SK-N-SH (cell line): ENCODE data around the gene SERPINB2. TPM values are rescaled to one million over a fixed set of nuclear protein-coding genes. Genes with fewer than 3 reads are reported as not detected.

Source experiments
- CTCF ChIA-PET: fragments of 300-600, 350-600 bp; formaldehyde crosslinking; extraction: SDS; loops from one replicate; lab custom pipeline; 2021; lab: Yijun Ruan, JAX
- POLR2A ChIA-PET: fragments of 350-600 bp; sonication (Branson Sonifier 250); formaldehyde crosslinking; extraction: SDS; loops from one replicate; lab custom pipeline; 2020; ENCODE audit warnings: antibody characterized with exemption, inconsistent platforms; lab: Yijun Ruan, JAX
- DNase-seq: peaks from one replicate; pipeline ENCODE4 v3.0.0; 2012
- H2AFZ ChIP-seq: fragments of 200-600 bp; sonication (generic); 2 replicates; pipeline ENCODE4 v1.8.1; 2016; ENCODE audit warnings: antibody characterized with exemption, mild to moderate bottlenecking, low read depth
- H3F3A ChIP-seq: fragments of 200-600 bp; sonication (generic); replicated peaks from 2 replicates; pipeline ENCODE3; 2016; ENCODE audit warnings: antibody characterized with exemption, mild to moderate bottlenecking; ENCODE audit not compliant: insufficient read depth
- H3K27ac ChIP-seq, 2 experiments: fragments of 200-500 bp in 1 of 2; fragments of 200-600 bp in 1 of 2; sonication (Bioruptor generic) in 1 of 2; sonication (generic), shearing (Covaris generic) in 1 of 2; 2 replicates each; pipeline versions ENCODE4 v1.5.1 to v1.6.1; 2014 to 2016; ENCODE audit warnings: low read depth in 2 of 2, inconsistent platforms in 1 of 2, low read length in 1 of 2, mild to moderate bottlenecking in 1 of 2, mixed read lengths in 1 of 2
- H3K27me3 ChIP-seq: fragments of 200-600 bp; sonication (generic), shearing (Covaris generic); 2 replicates; pipeline ENCODE4 v1.6.1; 2016; ENCODE audit warnings: mixed run types; ENCODE audit not compliant: insufficient read depth
- H3K36me3 ChIP-seq, 2 experiments: fragments of 200-500 bp in 1 of 2; fragments of 200-600 bp in 1 of 2; sonication (Bioruptor generic) in 1 of 2; sonication (generic) in 1 of 2; replicated peaks in 1 of 2; 2 replicates each; pipeline versions ENCODE3 to v1.5.1; 2014 to 2016; ENCODE audit warnings: low read length in 1 of 2, mild to moderate bottlenecking in 1 of 2; ENCODE audit not compliant: insufficient read depth in 2 of 2, control insufficient read depth in 1 of 2
- H3K4me1 ChIP-seq, 2 experiments: fragments of 200-500 bp in 1 of 2; fragments of 200-600 bp in 1 of 2; sonication (Bioruptor generic) in 1 of 2; sonication (generic), shearing (Covaris generic) in 1 of 2; 2 replicates each; pipeline versions ENCODE4 v1.5.1 to v1.6.1; 2014 to 2016; ENCODE audit warnings: low read depth in 1 of 2, low read length in 1 of 2, mixed run types in 1 of 2; ENCODE audit not compliant: insufficient read depth in 2 of 2, control insufficient read depth in 1 of 2
- H3K4me2 ChIP-seq: fragments of 200-600 bp; sonication (generic), shearing (Covaris generic); 2 replicates; pipeline ENCODE4 v1.6.1; 2017; ENCODE audit warnings: mixed run types
- H3K4me3 ChIP-seq, 2 experiments: fragments of 200-500 bp in 1 of 2; fragments of 200-600 bp in 1 of 2; sonication (Bioruptor generic) in 1 of 2; sonication (generic), shearing (Covaris generic) in 1 of 2; 2 replicates each; pipeline versions ENCODE4 v1.5.1 to v1.8.1; 2014 to 2016; ENCODE audit warnings: low read depth in 2 of 2, inconsistent platforms in 1 of 2, low read length in 1 of 2, mild to moderate bottlenecking in 1 of 2, mixed read lengths in 1 of 2, moderate library complexity in 1 of 2
- H3K79me2 ChIP-seq: fragments of 200-600 bp; sonication (generic); 2 replicates; pipeline ENCODE4 v1.8.1; 2017; ENCODE audit warnings: mild to moderate bottlenecking; ENCODE audit not compliant: insufficient read depth
- H3K9ac ChIP-seq: fragments of 200-600 bp; sonication (generic); 2 replicates; pipeline ENCODE4 v1.6.1; 2017; ENCODE audit warnings: mixed run types
- H3K9me2 ChIP-seq: fragments of 200-600 bp; sonication (generic); 2 replicates; pipeline ENCODE4 v1.6.1; 2017; ENCODE audit warnings: mixed run types
- H3K9me3 ChIP-seq: fragments of 200-600 bp; sonication (generic); 2 replicates; pipeline ENCODE4 v1.6.1; 2017; ENCODE audit warnings: mixed run types, mild to moderate bottlenecking, moderate library complexity
- H4K20me1 ChIP-seq: fragments of 200-600 bp; sonication (generic); 2 replicates; pipeline ENCODE4 v1.6.1; 2017; ENCODE audit warnings: mild to moderate bottlenecking, mixed run types; ENCODE audit not compliant: insufficient read depth
- CHD2 ChIP-seq: fragments of 150-350 bp; IDR thresholded peaks from 2 replicates; pipeline ENCODE4 v1.6.1; 2018; ENCODE audit warnings: low read length; ENCODE audit not compliant: partially characterized antibody
- ELF1 ChIP-seq: IDR thresholded peaks from 2 replicates; pipeline ENCODE4 v1.4.0; 2012
- EP300 ChIP-seq, 2 experiments: IDR thresholded peaks; 2 replicates each; pipeline versions ENCODE4 v1.4.0 to v1.6.1; 2012; ENCODE audit warnings: borderline replicate concordance in 1 of 2, low read depth in 1 of 2, low read length in 1 of 2
- EZH2phosphoT487 ChIP-seq: fragments of 200-600 bp; sonication (generic); IDR thresholded peaks from 2 replicates; pipeline ENCODE4 v1.6.1; 2017; ENCODE audit warnings: low read depth, mixed run types, mild to moderate bottlenecking, antibody characterized with exemption, moderate library complexity, borderline replicate concordance
- FOSL2 ChIP-seq: IDR thresholded peaks from 2 replicates; pipeline ENCODE4 v1.4.0; 2012; ENCODE audit warnings: low read depth, mild to moderate bottlenecking, moderate library complexity, borderline replicate concordance
- GABPA ChIP-seq: IDR thresholded peaks from 2 replicates; pipeline ENCODE4 v1.4.0; 2012; ENCODE audit warnings: low read depth, mild to moderate bottlenecking
- MXI1 ChIP-seq: IDR thresholded peaks from 2 replicates; pipeline ENCODE4 v1.6.1; 2012; ENCODE audit warnings: mild to moderate bottlenecking, low read depth, low read length, improper control_type of control experiment
- NFIC ChIP-seq: IDR thresholded peaks from 2 replicates; pipeline ENCODE4 v1.4.0; 2012; ENCODE audit warnings: borderline replicate concordance
- NRF1 ChIP-seq: IDR thresholded peaks from 2 replicates; pipeline ENCODE4 v1.6.1; 2012; ENCODE audit warnings: low read depth, mild to moderate bottlenecking, low read length
- RCOR1 ChIP-seq: fragments of 150-350 bp; IDR thresholded peaks from 2 replicates; pipeline ENCODE4 v1.6.1; 2017; ENCODE audit warnings: antibody characterized with exemption, low read length
- RXRA ChIP-seq: IDR thresholded peaks from 2 replicates; pipeline ENCODE4 v1.4.0; 2012; ENCODE audit warnings: low read depth, mild to moderate bottlenecking, borderline replicate concordance
- TAF1 ChIP-seq: IDR thresholded peaks from 2 replicates; pipeline ENCODE4 v1.6.1; 2012; ENCODE audit warnings: low read depth, mild to moderate bottlenecking, low read length, moderate library complexity, borderline replicate concordance
- USF1 ChIP-seq: IDR thresholded peaks from 2 replicates; pipeline ENCODE4 v1.4.0; 2012; ENCODE audit warnings: low read depth, borderline replicate concordance
- USF2 ChIP-seq: fragments of 150-350 bp; IDR thresholded peaks from 2 replicates; pipeline ENCODE4 v1.6.1; 2017; ENCODE audit warnings: antibody characterized with exemption, low read length, low read depth, borderline replicate concordance
- WGBS: methylation state at CpG from one replicate; pipeline ENCODE4 v1.1.6; 2017; ENCODE audit warnings: low lambda C conversion rate; 5-methylcytosine and 5-hydroxymethylcytosine counted together
- polyA plus RNA-seq, 3 experiments: library from polyadenylated mRNA; depleted of rRNA; stranded (reverse); fragments of >200 nt; gene quantifications; 2 replicates each; pipeline ENCODE4 v1.2.3, GENCODE V29; 2012
- TF ChIP-seq, protein P1 (sequence below): IDR thresholded peaks from 2 replicates; pipeline ENCODE4 v1.6.1; 2012; ENCODE audit warnings: mild to moderate bottlenecking, low read depth, low read length, moderate library complexity
- TF ChIP-seq, protein P2 (sequence below): IDR thresholded peaks from 2 replicates; pipeline ENCODE4 v1.4.0; 2012; ENCODE audit warnings: low read depth, borderline replicate concordance

The SERPINB2 gene
- polyA plus RNA-seq, 1 of the 3 experiments (the other 2 are of a cell fraction): 5.9 TPM

- no peaks in the 10 kb centered on the region for H4K20me1 ChIP-seq
- TF ChIP-seq ELF1 (no peak), USF1 (no peak), USF2 (no peak), EZH2phosphoT487 (no peak), EP300 (IDR thresholded peaks at IDR 0.05; ENCODE audit: borderline replicate concordance in 1 of 2, low read depth in 1 of 2, low read length in 1 of 2) (no peak), RCOR1 (no peak), FOSL2 (no peak), CHD2 (no peak), TAF1 (no peak), RXRA (no peak), NFIC (no peak), MXI1 (no peak), GABPA (no peak), NRF1 (no peak)
- TF ChIP-seq, protein P1, sequence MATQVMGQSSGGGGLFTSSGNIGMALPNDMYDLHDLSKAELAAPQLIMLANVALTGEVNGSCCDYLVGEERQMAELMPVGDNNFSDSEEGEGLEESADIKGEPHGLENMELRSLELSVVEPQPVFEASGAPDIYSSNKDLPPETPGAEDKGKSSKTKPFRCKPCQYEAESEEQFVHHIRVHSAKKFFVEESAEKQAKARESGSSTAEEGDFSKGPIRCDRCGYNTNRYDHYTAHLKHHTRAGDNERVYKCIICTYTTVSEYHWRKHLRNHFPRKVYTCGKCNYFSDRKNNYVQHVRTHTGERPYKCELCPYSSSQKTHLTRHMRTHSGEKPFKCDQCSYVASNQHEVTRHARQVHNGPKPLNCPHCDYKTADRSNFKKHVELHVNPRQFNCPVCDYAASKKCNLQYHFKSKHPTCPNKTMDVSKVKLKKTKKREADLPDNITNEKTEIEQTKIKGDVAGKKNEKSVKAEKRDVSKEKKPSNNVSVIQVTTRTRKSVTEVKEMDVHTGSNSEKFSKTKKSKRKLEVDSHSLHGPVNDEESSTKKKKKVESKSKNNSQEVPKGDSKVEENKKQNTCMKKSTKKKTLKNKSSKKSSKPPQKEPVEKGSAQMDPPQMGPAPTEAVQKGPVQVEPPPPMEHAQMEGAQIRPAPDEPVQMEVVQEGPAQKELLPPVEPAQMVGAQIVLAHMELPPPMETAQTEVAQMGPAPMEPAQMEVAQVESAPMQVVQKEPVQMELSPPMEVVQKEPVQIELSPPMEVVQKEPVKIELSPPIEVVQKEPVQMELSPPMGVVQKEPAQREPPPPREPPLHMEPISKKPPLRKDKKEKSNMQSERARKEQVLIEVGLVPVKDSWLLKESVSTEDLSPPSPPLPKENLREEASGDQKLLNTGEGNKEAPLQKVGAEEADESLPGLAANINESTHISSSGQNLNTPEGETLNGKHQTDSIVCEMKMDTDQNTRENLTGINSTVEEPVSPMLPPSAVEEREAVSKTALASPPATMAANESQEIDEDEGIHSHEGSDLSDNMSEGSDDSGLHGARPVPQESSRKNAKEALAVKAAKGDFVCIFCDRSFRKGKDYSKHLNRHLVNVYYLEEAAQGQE: no peak
- TF ChIP-seq, protein P2, sequence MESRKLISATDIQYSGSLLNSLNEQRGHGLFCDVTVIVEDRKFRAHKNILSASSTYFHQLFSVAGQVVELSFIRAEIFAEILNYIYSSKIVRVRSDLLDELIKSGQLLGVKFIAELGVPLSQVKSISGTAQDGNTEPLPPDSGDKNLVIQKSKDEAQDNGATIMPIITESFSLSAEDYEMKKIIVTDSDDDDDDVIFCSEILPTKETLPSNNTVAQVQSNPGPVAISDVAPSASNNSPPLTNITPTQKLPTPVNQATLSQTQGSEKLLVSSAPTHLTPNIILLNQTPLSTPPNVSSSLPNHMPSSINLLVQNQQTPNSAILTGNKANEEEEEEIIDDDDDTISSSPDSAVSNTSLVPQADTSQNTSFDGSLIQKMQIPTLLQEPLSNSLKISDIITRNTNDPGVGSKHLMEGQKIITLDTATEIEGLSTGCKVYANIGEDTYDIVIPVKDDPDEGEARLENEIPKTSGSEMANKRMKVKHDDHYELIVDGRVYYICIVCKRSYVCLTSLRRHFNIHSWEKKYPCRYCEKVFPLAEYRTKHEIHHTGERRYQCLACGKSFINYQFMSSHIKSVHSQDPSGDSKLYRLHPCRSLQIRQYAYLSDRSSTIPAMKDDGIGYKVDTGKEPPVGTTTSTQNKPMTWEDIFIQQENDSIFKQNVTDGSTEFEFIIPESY: no peak
- TF ChIP-seq, all 33 proteins: peak for 0
- no peaks in the 10 kb centered on the region for H3K27me3 ChIP-seq
- H3K27ac ChIP-seq: no peak overlapping the region
- no peaks in the 10 kb centered on the region for H3F3A ChIP-seq
- 11% methylated on average over 1 of the region's 1 CpG for WGBS
- no peak for DNase-seq
- ChIA-PET POLR2A (no interaction called here), CTCF (interaction anchor here (1.3 kb wide), 1 partner anchor 353 kb away, joined by 4 read pairs; no protein-coding TSS in a partner anchor)
- no peaks in the 10 kb centered on the region for H3K9me3 ChIP-seq
- no peaks in the 10 kb centered on the region for H3K79me2 ChIP-seq
- no peak overlapping the region for H3K4me2 ChIP-seq
- H2AFZ ChIP-seq: no peak overlapping the region
- H3K4me1 ChIP-seq: no peaks in the 10 kb centered on the region
- no peaks in the 10 kb centered on the region for H3K36me3 ChIP-seq
- no peak overlapping the region for H3K9ac ChIP-seq
- no peaks in the 10 kb centered on the region for H3K9me2 ChIP-seq
- H3K4me3 ChIP-seq: no peak overlapping the region
Observed at GRCh38 chr18:63871836-63872235, 15.7 kb upstream of the SERPINB2 start.
